Left cardiac atrium (tissue), 2 donors: Measurements from ENCODE around the gene SIX2. TPM values are rescaled to one million over a fixed set of nuclear protein-coding genes. Genes with fewer than 3 reads are reported as not detected.

Source experiments
- total RNA-seq, 2 donors: library from RNA; stranded (reverse); fragmentation: NEBNext Ultra II Directional; extraction: Animal tissue kit (Norgen Biotek cat#: 25700); gene quantifications; one replicate each; pipeline ENCODE4 v1.2.1, GENCODE V29; 2021
- donor health status: DM: no; HTN: yes; CAD: no; lungs with severe emphysema.
- donor health status: DM: yes; HTN: yes; CAD: no.

SIX2 gene
- total RNA-seq, 2 donors from 2014 or later = 1.0 to 1.3 TPM

Other genes with a start within 250 kb of the SIX2 start
- gene SIX3, start 67.8 kb downstream of the SIX2 start, total RNA-seq = not detected